GM10847 (cell line): ENCODE results near the gene RBM38.

Source experiments
- POLR2A ChIP-seq: IDR thresholded peaks from 2 replicates; pipeline ENCODE4 v1.6.1; 2011; ENCODE audit not compliant: insufficient read length; ENCODE audit errors: extremely low read depth

RBM38 gene

GRCh38 chr20:57441510-57442154 is 50.4 kb downstream of the RBM38 start:
- no peak for TF ChIP-seq POLR2A

GRCh38 chr20:57442158-57442887 is 51.1 kb downstream of the RBM38 start:
- no peak for TF ChIP-seq POLR2A

- no peak for TF ChIP-seq POLR2A
Measured at GRCh38 chr20:57442888-57443239, 51.7 kb downstream of the RBM38 start.

GRCh38 chr20:57443349-57444265 is 52.4 kb downstream of the RBM38 start:
- no peak for TF ChIP-seq POLR2A

- no peak for TF ChIP-seq POLR2A
Measured at GRCh38 chr20:57444394-57445048, 53.3 kb downstream of the RBM38 start.

- no peak for TF ChIP-seq POLR2A
Measured at GRCh38 chr20:57445298-57445697, 54.1 kb downstream of the RBM38 start.

DNA sequence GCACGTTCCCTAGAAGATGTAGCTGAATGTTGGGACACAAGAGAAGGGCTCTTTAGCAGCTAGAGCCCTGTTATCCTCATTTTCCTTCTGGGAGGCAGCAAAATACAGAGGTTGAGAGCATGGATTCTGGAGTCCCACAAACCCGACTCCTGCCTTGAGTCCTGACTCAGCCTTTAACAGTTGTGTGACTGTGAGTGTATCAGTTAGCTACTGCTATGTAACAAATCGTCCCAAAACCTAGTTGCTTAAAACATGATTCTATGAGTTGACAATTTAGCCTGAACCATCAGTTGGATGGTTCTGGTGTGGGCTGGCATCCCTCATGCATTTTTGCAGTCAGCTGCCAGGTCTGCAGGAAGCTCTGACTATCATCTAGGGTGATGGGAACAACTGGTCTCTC is 54.6 kb downstream of the RBM38 start:
- no peak for TF ChIP-seq POLR2A

- no peak for TF ChIP-seq POLR2A
Measured at GRCh38 chr20:57448764-57449354, 57.7 kb downstream of the RBM38 start.

DNA sequence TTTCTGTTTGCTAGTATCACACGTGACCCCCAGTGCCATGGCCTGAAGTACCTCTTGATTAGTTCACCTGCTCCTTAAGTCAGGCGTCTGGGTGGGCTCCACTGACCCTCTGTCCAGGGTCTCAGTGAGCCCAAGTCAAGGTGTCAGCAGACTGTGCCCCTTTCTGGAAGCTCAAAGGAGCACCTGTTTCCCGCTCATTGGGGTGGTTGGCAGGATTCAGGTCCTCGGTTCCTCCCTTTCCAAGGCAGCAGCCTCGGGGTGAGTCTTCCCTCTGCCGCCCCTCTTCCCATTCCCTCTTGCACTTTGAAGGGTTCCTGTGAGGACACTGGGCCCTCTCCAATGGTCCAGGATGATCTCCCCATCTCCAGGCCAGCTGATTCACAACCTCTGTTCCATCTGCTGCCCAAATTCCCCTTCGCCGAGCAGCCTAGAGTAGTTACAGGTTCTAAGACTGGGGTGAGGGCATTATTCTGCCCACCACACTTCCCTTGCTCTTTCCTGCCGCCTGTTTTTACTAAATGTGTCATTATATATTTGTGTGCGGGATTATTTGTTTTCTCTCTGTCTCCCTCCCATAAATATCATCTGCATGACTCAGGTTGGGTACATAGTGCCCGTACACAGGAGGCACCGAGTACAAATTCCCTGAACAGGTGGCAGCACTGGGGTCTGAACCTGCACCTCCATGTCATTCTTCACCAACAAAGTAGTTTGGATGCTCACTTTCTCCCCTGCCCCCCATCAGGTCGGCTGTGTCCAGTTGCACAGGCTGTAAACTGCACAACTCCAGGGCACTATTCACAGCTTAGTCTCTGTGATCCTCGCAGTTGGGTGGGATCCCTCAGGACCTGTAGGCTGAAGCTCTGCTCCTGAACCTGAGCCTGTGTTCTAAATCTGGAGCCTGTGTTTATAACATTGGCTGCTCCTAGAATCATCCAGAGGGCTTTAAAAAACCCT is 58.5 kb downstream of the RBM38 start:
- TF ChIP-seq POLR2A: no peak

- no peak for TF ChIP-seq POLR2A
Measured at GRCh38 chr20:57450419-57450818, 59.2 kb downstream of the RBM38 start.

- TF ChIP-seq POLR2A: no peak
Measured at GRCh38 chr20:57450931-57451330, 59.7 kb downstream of the RBM38 start.

DNA sequence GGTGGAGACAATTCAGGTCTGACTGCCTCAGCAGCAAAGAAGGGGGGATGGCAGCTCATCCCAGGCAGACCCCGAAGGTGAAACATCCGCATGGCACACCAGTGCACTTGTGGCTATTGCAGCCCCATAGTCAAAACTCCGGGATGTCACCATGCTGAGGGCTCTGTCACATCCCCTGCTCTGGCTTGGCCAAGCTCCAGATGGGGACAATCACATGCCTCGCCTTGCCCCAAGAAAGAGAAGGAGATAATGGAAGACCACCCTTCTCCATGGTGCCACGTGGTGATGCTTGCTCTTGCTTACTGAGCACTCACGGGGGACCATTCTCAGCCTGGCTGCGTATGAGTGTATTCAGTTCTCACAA is 60.2 kb downstream of the RBM38 start:
- TF ChIP-seq POLR2A: no peak

- TF ChIP-seq POLR2A: no peak
Measured at GRCh38 chr20:57451795-57452661, 60.8 kb downstream of the RBM38 start.
